ENCODE measurements around the gene LETM1.
A peak's percentile ranks its signal among the peaks of the same experiment; 100 is the strongest.

The LETM1 gene

DNA sequence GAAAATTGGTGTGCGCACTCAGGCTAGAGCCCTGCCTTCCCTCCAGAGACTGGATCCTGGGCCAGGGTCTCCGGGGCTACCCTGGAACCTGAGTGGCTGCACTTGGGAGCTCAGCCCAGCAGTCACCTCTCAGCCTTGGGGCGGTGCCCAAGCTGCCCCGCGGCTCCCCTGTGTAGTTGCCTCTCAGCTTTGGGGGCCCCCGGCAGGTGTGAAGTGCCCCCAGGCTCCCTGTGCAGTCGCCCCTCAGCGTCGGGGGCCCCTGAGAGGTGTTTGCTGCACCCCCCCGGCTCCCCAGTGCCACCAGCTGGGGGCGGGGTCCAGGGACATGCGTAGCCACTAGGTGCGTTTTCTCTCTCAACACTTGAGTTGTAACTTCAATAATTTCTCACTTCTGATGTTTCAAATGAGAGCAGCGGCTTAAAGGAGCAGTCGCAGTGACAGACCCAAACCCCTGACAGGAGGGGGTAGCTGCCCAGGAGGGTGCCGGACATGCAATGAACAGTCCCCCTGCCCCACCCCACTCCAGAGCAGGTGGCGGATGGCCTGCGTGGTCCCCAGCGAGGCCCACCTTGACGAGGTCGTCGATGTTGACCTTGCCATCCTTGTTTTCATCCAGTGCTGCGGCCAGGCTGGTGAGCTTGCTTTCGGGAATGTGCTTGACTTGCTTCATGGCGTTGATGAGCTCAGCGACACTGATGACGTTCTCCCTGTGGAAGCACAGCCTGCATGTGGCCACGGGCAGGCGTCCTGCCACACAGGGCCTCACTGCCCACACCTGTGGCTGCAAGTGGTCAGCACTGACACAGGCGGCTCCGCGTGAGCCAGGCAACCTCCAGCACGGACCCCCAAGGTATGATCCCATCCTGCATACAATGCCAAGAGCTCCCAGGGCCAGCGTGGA lies 40.6 kb downstream of the LETM1 start:
- no peak for DNase-seq
- in situ Hi-C loops (cut with HindIII; ENCODE audit: low pct_ligation_motif_present, low pct_unique_long_range_greater_than_20kb, low sequenced_read_pairs), result no loop called here

DNA sequence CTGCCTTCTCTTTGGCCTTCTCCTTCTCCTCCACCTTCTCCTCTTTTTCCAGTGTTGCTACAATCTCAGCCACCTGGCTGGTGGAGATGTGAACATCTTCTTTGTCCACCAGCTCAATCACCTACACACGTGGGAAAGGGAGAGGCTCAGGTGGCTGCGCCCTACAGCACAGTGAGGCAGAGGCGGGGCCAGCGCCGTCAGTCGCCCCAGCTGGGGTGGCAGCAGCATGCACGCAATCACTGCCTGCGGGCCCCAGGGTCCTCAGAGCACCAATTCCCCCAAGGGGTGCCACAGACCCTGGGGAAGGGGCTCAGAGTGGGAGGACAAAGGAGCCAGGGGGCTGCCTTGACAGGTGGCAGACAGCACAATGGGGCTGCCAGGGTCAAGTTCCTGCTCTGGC lies 41.5 kb downstream of the LETM1 start:
- no peak for DNase-seq
- in situ Hi-C loops (cut with HindIII; ENCODE audit: low pct_ligation_motif_present, low pct_unique_long_range_greater_than_20kb, low sequenced_read_pairs), result no loop called here

GRCh38 chr4:1813915-1814314 lies 42.0 kb downstream of the LETM1 start:
- in situ Hi-C loops (cut with HindIII; ENCODE audit: low pct_ligation_motif_present, low pct_unique_long_range_greater_than_20kb, low sequenced_read_pairs), result no loop called here
- no peak for DNase-seq

- in situ Hi-C loops (cut with HindIII; ENCODE audit: low pct_ligation_motif_present, low pct_unique_long_range_greater_than_20kb, low sequenced_read_pairs), result no loop called here
- no peak for DNase-seq
These were observed 42.7 kb downstream of the LETM1 start for GRCh38 chr4:1813231-1813630.

DNA sequence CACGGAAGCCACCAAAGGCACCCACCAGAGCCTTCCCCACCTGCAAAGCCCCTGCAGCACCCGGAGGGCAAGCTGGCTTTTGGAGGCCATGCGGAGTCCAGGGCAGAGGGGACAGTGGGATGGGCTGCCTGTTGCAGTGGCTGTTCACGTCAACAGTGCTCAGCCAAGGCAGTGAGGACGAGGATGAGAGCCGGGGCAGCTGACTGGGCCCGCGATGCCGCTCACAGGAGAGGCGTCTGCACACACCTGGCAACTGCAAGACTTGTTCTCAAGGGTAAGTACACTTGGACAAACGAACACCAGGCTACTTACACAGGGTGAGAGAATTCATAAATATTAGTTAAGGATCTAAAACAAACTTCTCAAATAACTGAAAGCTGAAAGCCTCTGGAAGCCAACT lies 43.2 kb downstream of the LETM1 start:
- no peak for DNase-seq
- in situ Hi-C loops (cut with HindIII; ENCODE audit: low pct_ligation_motif_present, low pct_unique_long_range_greater_than_20kb, low sequenced_read_pairs), result no loop called here

DNA sequence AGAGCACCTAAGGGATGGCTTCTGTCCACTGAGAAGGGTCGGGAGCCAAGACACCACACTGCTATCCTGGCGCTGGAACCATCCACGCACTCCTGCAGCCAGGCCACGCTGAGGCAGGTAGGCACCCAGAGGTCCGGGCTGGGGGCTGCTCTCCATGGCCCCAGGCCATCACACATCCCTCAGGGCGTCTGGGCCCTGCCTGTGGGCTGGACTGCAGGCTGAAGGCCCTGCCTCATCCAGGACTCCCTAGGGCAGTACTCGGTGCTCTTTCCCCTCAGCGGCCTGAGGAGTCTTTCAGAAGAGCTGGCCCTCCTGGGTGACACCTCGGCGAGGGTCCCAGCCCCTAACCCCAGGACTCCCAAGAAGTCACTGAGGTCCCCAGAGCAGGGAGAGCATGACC lies 45.2 kb downstream of the LETM1 start:
- in situ Hi-C loops (cut with HindIII; ENCODE audit: low pct_ligation_motif_present, low pct_unique_long_range_greater_than_20kb, low sequenced_read_pairs), result no loop called here
- no peak for DNase-seq

- peak; percentile 57 for DNase-seq
- in situ Hi-C loops (cut with HindIII; ENCODE audit: low pct_ligation_motif_present, low pct_unique_long_range_greater_than_20kb, low sequenced_read_pairs), result no loop called here
These were observed 46.0 kb downstream of the LETM1 start for GRCh38 chr4:1809754-1810502.

DNA sequence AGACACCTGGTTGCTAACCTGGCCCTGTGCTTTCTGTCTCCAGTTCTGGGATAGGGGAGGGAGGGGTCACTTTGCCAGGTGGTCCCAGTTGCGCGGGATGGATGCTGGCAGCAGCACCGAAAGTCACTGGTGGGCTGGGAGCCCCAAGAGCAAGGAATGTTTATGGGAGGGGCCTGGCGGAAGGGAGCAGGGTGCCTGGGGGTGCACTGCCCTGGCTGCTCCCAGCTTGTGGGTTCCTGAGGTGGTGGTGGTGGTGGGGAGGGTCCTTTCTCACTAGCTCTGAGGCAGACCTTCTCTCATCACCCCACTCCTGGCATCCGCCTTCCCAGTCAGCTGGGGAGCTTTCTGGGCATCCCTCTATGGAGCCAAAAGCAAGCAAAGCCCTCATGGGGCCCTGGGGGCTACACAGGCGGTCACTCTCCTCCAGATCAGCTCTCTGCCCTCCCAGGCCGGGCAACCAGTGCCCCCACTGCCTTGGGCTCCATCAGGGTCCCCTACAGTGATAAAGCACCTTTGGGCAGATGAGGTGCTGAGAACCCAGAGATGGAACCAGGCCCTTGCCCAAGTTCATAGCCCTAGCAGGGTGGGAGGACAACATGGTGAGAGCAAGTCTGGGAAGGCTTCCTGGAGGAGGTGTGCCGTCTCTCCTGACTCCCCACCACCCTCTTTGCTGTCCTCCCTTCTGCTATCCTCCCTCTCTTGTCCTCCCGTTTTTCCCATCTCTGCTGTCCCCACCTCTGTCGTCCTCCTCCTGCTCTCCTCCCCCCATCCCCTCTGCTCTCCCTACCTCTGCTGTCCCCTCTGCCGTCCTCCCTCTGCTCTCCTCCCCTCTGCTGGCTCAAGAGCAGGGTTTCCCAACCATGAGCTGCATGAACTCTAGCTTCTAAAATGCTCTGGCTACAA lies 46.9 kb downstream of the LETM1 start:
- DNase-seq, result no peak
- in situ Hi-C loops (cut with HindIII; ENCODE audit: low pct_ligation_motif_present, low pct_unique_long_range_greater_than_20kb, low sequenced_read_pairs), result no loop called here

- in situ Hi-C loops (cut with HindIII; ENCODE audit: low pct_ligation_motif_present, low pct_unique_long_range_greater_than_20kb, low sequenced_read_pairs), result no loop called here
- DNase-seq, result no peak
These were observed 47.6 kb downstream of the LETM1 start for GRCh38 chr4:1808396-1808795.

GRCh38 chr4:1807332-1807777 lies 48.6 kb downstream of the LETM1 start:
- no peak for DNase-seq

DNA sequence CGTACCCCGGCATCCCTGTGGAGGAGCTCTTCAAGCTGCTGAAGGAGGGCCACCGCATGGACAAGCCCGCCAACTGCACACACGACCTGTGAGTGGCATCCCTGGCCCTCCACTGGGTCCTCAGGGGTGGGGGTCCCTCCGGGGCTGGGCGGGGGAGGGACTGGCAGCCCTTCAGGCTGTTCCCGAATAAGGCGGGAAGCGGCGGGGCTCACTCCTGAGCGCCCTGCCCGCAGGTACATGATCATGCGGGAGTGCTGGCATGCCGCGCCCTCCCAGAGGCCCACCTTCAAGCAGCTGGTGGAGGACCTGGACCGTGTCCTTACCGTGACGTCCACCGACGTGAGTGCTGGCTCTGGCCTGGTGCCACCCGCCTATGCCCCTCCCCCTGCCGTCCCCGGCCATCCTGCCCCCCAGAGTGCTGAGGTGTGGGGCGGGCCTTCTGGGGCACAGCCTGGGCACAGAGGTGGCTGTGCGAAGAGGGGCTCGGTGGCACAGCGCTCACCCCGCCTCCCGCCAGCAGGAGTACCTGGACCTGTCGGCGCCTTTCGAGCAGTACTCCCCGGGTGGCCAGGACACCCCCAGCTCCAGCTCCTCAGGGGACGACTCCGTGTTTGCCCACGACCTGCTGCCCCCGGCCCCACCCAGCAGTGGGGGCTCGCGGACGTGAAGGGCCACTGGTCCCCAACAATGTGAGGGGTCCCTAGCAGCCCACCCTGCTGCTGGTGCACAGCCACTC lies 49.2 kb downstream of the LETM1 start:
- DNase-seq, result no peak
- in situ Hi-C loops (cut with HindIII; ENCODE audit: low pct_ligation_motif_present, low pct_unique_long_range_greater_than_20kb, low sequenced_read_pairs), result no loop called here

More at GRCh38 chr4:1807332-1807777, 48.6 kb downstream of the LETM1 start:
- in situ Hi-C loops (cut with HindIII; ENCODE audit: low pct_ligation_motif_present, low pct_unique_long_range_greater_than_20kb, low sequenced_read_pairs), result no loop called here

- in situ Hi-C loops (cut with HindIII; ENCODE audit: low pct_ligation_motif_present, low pct_unique_long_range_greater_than_20kb, low sequenced_read_pairs), result no loop called here
- DNase-seq, result no peak
These were observed 49.8 kb downstream of the LETM1 start for GRCh38 chr4:1806223-1806564.

DNA sequence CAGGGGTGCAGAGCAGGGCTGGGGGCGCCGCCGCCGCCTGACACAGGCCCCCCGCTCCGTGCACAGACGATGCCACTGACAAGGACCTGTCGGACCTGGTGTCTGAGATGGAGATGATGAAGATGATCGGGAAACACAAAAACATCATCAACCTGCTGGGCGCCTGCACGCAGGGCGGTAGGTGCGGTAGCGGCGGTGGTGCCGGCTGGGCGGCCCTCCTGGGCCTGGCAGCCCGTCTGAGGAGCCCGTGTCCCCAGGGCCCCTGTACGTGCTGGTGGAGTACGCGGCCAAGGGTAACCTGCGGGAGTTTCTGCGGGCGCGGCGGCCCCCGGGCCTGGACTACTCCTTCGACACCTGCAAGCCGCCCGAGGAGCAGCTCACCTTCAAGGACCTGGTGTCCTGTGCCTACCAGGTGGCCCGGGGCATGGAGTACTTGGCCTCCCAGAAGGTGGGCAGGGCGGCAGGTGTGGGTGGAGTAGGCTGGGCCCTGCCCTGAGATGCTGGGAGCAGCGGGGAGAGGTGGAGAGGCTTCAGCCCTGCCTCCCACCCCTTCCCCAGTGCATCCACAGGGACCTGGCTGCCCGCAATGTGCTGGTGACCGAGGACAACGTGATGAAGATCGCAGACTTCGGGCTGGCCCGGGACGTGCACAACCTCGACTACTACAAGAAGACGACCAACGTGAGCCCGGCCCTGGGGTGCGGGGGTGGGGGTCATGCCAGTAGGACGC lies 50.3 kb downstream of the LETM1 start:
- in situ Hi-C loops (cut with HindIII; ENCODE audit: low pct_ligation_motif_present, low pct_unique_long_range_greater_than_20kb, low sequenced_read_pairs), result no loop called here
- DNase-seq, result no peak

DNA sequence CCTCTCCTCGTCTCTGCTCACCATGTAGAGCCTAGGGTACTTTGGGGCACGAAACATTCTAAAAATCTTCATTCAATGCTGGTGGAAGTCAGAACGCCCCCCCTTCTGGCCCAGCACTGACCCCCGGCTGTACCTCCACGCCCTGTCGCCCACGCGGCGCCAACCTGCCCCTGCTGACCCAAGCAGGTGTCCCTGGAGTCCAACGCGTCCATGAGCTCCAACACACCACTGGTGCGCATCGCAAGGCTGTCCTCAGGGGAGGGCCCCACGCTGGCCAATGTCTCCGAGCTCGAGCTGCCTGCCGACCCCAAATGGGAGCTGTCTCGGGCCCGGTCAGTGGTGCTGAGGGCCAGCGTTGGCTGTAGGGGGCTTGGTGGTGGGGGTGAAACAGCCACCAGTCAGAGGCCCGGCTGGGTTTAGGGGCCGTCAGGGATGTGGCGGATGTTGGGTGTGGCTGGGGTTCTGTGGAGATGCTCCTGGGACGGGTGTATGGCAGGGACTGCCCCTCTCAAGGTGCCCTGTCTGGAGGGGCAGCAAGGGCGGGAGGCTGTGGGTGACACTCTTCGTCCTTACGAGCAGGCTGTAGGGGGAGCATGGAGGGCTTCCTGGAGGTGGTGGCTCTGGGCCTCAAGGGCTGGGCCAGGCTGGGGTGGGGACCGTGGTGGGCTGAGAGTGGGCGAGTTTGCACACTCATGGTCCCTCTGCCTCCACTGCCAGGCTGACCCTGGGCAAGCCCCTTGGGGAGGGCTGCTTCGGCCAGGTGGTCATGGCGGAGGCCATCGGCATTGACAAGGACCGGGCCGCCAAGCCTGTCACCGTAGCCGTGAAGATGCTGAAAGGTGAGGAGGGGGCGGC lies 51.1 kb downstream of the LETM1 start:
- DNase-seq, result no peak
- in situ Hi-C loops (cut with HindIII; ENCODE audit: low pct_ligation_motif_present, low pct_unique_long_range_greater_than_20kb, low sequenced_read_pairs), result no loop called here

GRCh38 chr4:1803523-1804423 lies 52.2 kb downstream of the LETM1 start:
- in situ Hi-C loops (cut with HindIII; ENCODE audit: low pct_ligation_motif_present, low pct_unique_long_range_greater_than_20kb, low sequenced_read_pairs), result no loop called here

More at GRCh38 chr4:1803523-1804423, 52.2 kb downstream of the LETM1 start:
- no peak for DNase-seq
